AG08396 (cell line): ENCODE measurements around the gene DTX3.
"Not testable (repeated sequence)": the region's sequence is repeated elsewhere in the genome, so short reads cannot be mapped to it uniquely, and the experiment has no call there.

ENCODE experiments used
- DNase-seq: peaks from one replicate; pipeline ENCODE4 v3.0.0; 2012; ENCODE audit warnings: low spot score, mixed read lengths

Gene DTX3

GRCh38 chr12:57604454-57604991 lies at the start of gene DTX3:
TSS of gene DTX3 (plus strand) at chr12:57604824. CDS start at chr12:57606518, 1,694 bp downstream.
- DNase-seq, result peak; percentile 73

GRCh38 chr12:57554897-57555296 lies 49.7 kb upstream of the DTX3 start:
- no peak for DNase-seq

GRCh38 chr12:57558864-57559263 lies 45.8 kb upstream of the DTX3 start:
- DNase-seq, result no peak

- no peak for DNase-seq
Observed at GRCh38 chr12:57560516-57560915, 44.1 kb upstream of the DTX3 start.

- not testable (repeated sequence) for DNase-seq
Observed at GRCh38 chr12:57561117-57561516, 43.5 kb upstream of the DTX3 start.

GRCh38 chr12:57563358-57563757 lies 41.3 kb upstream of the DTX3 start:
- DNase-seq, result no peak

- no peak for DNase-seq
Observed at GRCh38 chr12:57564178-57564740, 40.4 kb upstream of the DTX3 start.

- DNase-seq, result no peak
Observed at GRCh38 chr12:57568838-57569237, 35.8 kb upstream of the DTX3 start.

GRCh38 chr12:57569858-57570257 lies 34.8 kb upstream of the DTX3 start:
- no peak for DNase-seq

GRCh38 chr12:57570438-57570837 lies 34.2 kb upstream of the DTX3 start:
- not testable (repeated sequence) for DNase-seq

- DNase-seq, result no peak
Observed at GRCh38 chr12:57571926-57572762, 32.5 kb upstream of the DTX3 start.

GRCh38 chr12:57574795-57575194 lies 29.8 kb upstream of the DTX3 start:
- no peak for DNase-seq

- no peak for DNase-seq
Observed at GRCh38 chr12:57575771-57576612, 28.6 kb upstream of the DTX3 start.

GRCh38 chr12:57576613-57577160 lies 27.9 kb upstream of the DTX3 start:
- no peak for DNase-seq

GRCh38 chr12:57577981-57578758 lies 26.5 kb upstream of the DTX3 start:
- DNase-seq, result no peak

GRCh38 chr12:57579011-57579410 lies 25.6 kb upstream of the DTX3 start:
- DNase-seq, result no peak

GRCh38 chr12:57579677-57580465 lies 24.8 kb upstream of the DTX3 start:
- DNase-seq, result no peak

GRCh38 chr12:57580466-57580795 lies 24.2 kb upstream of the DTX3 start:
- no peak for DNase-seq

GRCh38 chr12:57581802-57582201 lies 22.8 kb upstream of the DTX3 start:
- DNase-seq, result no peak

GRCh38 chr12:57582440-57582839 lies 22.2 kb upstream of the DTX3 start:
- no peak for DNase-seq
